HepG2 (cell line): Measurements from ENCODE around the gene FAHD1. TPM values are rescaled to one million over a fixed set of nuclear protein-coding genes. Genes with fewer than 3 reads are reported as not detected.

Experiments used
- FOXC1 ChIP-seq: sonication (generic); formaldehyde crosslinking; IDR thresholded peaks from 2 replicates; pipeline ENCODE4 v1.8.0; 2022; ENCODE audit warnings: mild to moderate bottlenecking, missing genetic modification reagents, borderline replicate concordance
- HNF1B ChIP-seq: sonication (generic); formaldehyde crosslinking; IDR thresholded peaks from 2 replicates; pipeline ENCODE4 v1.5.1; 2020; ENCODE audit warnings: mild to moderate bottlenecking, moderate library complexity, missing genetic modification reagents
- IKZF5 ChIP-seq: IDR thresholded peaks from 2 replicates; pipeline ENCODE4 v1.6.1; 2018; ENCODE audit warnings: missing genetic modification reagents, mild to moderate bottlenecking, missing compliant biosample characterization
- KLF9 ChIP-seq: IDR thresholded peaks from 2 replicates; pipeline ENCODE4 v1.6.1; 2016; ENCODE audit warnings: low read depth
- MBD4 ChIP-seq: IDR thresholded peaks from 2 replicates; pipeline ENCODE4 v1.6.1; 2012; ENCODE audit warnings: low read length, inconsistent platforms, borderline replicate concordance
- NFAT5 ChIP-seq: sonication (generic); formaldehyde crosslinking; IDR thresholded peaks from 2 replicates; pipeline ENCODE4 v1.4.0; 2020; ENCODE audit warnings: missing genetic modification reagents
- SMAD1 ChIP-seq: sonication (generic); formaldehyde crosslinking; IDR thresholded peaks from 2 replicates; pipeline ENCODE4 v1.4.0; 2020; ENCODE audit warnings: missing genetic modification reagents, low read depth, mild to moderate bottlenecking, borderline replicate concordance
- U2AF2 ChIP-seq: fragments of 200-400 bp; formaldehyde crosslinking; IDR thresholded peaks from 2 replicates; pipeline ENCODE4 v1.6.1; 2017; ENCODE audit warnings: low read depth, mild to moderate bottlenecking, low read length
- ZBTB33 ChIP-seq: sonication (generic); formaldehyde crosslinking; IDR thresholded peaks from 2 replicates; pipeline ENCODE4 v1.4.0; 2020; ENCODE audit warnings: missing genetic modification reagents
- ZBTB46 ChIP-seq: sonication (generic); formaldehyde crosslinking; IDR thresholded peaks from 2 replicates; pipeline ENCODE4 v1.4.0; 2020; ENCODE audit warnings: mild to moderate bottlenecking, missing genetic modification reagents, borderline replicate concordance
- ZBTB49 ChIP-seq: sonication (generic); formaldehyde crosslinking; IDR thresholded peaks from 2 replicates; pipeline ENCODE4 v1.4.0; 2020; ENCODE audit warnings: missing genetic modification reagents, borderline replicate concordance
- ZC3H4 ChIP-seq: sonication (generic); formaldehyde crosslinking; IDR thresholded peaks from 2 replicates; pipeline ENCODE4 v1.4.0; 2020; ENCODE audit warnings: missing genetic modification reagents, borderline replicate concordance
- polyA plus RNA-seq, 8 experiments: library from polyadenylated mRNA; depleted of rRNA in 3 of 8; stranded (reverse) in 7 of 8; unstranded in 1 of 8; fragments of >200 nt; fragmentation: Illumina TruSeq in 4 of 8; extraction: Trizol in 4 of 8; gene quantifications; 2 replicates each; pipeline versions ENCODE4 v1.2.1 to v1.2.3, GENCODE V29; 2011 to 2016; ENCODE audit warnings: low read depth in 4 of 8, missing spikeins in 1 of 8, mixed read lengths in 1 of 8; ENCODE audit not compliant: insufficient read depth in 1 of 8
- total RNA-seq, 5 experiments: library from RNA; depleted of rRNA; stranded (reverse); fragments of >200 nt; fragmentation: Illumina TruSeq; extraction: Trizol; gene quantifications; 2 replicates each; pipeline ENCODE4 v1.2.3, GENCODE V29; 2016; ENCODE audit warnings: low read depth in 1 of 5

FAHD1 gene
- total and polyA plus RNA-seq, 2 of the 13 experiments (the other 11 are each of a cell fraction or from before 2014, with no cell fraction given) = 39.0 to 45.3 TPM

- TF ChIP-seq ZBTB46 (CRISPR knock-in tag) = no peak
- peak; percentile 80 for TF ChIP-seq FOXC1
- peak; percentile 61; the same call in 1 of the 2 replicates for TF ChIP-seq ZBTB33
- no peak for TF ChIP-seq SMAD1 (CRISPR knock-in tag)
- TF ChIP-seq KLF9 = peak; percentile 87
- peak; percentile 59 for TF ChIP-seq HNF1B (CRISPR knock-in tag)
- no peak for TF ChIP-seq ZBTB49 (CRISPR knock-in tag)
- no peak for TF ChIP-seq U2AF2
- TF ChIP-seq IKZF5 = peak; percentile 86
- peak; percentile 82; the same call in 1 of the 2 replicates for TF ChIP-seq NFAT5 (CRISPR knock-in tag)
- no peak for TF ChIP-seq MBD4
- no peak for TF ChIP-seq ZC3H4 (CRISPR knock-in tag)
Measured at GRCh38 chr16:1826691-1827573, at the start of gene FAHD1, which contains the start of gene HAGH (continued).
